GM13977 (cell line): ENCODE measurements around the gene ATG2B.

ENCODE experiments used
- DNase-seq: peaks from one replicate; pipeline ENCODE4 v3.0.0; 2012; ENCODE audit warnings: low spot score
- in situ Hi-C: fragments of 300-500 bp; cut with MboI; formaldehyde crosslinking; loops from one replicate; pipeline ENCODE4 v1.12.0; 2022; ENCODE audit warnings: low sequenced_read_pairs, low pct_unique_long_range_greater_than_20kb, mixed read lengths, inconsistent platforms; ENCODE audit not compliant: unreplicated experiment
- TF ChIP-seq, protein P1 (sequence below): IDR thresholded peaks from 2 replicates; pipeline ENCODE4 v1.5.1; 2012; ENCODE audit warnings: mild to moderate bottlenecking, control low read depth; ENCODE audit not compliant: insufficient read depth; ENCODE audit errors: extremely low read depth, missing control alignments

Gene ATG2B

DNA sequence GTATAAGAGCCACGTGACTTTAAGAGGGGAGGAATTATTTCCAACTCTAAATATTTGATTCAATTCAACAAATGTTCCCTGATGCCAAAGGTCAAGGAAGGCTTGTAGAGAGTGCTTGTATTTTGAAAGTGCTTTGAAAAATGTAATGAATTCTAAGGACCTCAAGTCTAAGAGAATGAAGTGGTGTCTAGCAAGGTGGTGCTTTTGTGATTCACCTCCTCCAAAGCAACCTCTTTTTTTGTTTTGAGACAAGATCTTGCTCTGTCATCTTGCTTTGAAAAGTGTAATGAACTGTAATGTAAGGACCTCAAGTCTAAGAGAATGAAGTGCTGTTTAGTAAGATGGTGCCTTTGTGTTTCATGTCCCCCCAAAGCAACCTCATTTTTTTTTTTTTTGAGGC, 42.5 kb upstream of the ATG2B start:
- in situ Hi-C loops, result no loop called here
- TF ChIP-seq, protein P1, sequence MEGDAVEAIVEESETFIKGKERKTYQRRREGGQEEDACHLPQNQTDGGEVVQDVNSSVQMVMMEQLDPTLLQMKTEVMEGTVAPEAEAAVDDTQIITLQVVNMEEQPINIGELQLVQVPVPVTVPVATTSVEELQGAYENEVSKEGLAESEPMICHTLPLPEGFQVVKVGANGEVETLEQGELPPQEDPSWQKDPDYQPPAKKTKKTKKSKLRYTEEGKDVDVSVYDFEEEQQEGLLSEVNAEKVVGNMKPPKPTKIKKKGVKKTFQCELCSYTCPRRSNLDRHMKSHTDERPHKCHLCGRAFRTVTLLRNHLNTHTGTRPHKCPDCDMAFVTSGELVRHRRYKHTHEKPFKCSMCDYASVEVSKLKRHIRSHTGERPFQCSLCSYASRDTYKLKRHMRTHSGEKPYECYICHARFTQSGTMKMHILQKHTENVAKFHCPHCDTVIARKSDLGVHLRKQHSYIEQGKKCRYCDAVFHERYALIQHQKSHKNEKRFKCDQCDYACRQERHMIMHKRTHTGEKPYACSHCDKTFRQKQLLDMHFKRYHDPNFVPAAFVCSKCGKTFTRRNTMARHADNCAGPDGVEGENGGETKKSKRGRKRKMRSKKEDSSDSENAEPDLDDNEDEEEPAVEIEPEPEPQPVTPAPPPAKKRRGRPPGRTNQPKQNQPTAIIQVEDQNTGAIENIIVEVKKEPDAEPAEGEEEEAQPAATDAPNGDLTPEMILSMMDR, result no peak
- no peak for DNase-seq

DNA sequence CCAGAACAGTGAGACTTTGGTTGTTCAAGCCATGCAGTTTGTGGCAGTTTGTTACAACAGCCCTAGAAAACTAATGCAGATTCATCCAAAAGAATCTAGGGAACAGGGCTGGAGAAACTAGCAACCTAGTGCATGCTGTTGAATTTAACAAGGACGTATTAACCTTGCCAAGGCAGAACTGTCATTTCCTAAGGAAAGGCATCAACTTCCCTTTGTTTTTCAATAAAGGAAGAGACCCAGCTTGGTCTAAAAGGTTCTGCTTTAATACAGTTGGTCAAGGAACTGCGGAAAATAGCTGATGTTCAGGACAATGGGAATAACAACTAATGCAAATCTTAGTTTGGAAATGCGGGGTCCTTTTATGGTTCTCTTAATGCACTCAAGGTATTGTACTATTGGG, 40.3 kb upstream of the ATG2B start:
- TF ChIP-seq, protein P1, result no peak
- no peak for DNase-seq
- in situ Hi-C loops, result no loop called here

DNA sequence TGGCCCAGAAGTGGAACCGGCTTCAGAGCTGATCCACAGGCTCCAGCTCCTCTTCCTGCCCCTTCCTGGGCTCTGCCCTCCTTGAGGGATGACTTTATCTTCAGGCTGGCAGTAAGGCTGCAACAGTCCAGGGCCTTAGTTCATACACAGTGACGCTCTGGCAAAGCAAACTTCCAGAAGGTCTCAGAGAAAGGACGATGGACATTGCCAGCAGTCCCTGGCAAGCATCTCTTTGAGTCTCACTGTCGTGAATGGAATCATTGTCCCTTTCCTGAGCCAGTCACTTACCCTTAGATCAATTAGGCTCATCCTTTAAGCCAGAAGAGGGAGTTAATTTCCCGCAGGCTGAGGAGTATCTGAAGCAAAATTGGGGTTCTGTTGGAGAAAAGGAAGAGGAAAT, 37.4 kb upstream of the ATG2B start:
- in situ Hi-C loops, result no loop called here
- TF ChIP-seq, protein P1, result no peak
- no peak for DNase-seq

DNA sequence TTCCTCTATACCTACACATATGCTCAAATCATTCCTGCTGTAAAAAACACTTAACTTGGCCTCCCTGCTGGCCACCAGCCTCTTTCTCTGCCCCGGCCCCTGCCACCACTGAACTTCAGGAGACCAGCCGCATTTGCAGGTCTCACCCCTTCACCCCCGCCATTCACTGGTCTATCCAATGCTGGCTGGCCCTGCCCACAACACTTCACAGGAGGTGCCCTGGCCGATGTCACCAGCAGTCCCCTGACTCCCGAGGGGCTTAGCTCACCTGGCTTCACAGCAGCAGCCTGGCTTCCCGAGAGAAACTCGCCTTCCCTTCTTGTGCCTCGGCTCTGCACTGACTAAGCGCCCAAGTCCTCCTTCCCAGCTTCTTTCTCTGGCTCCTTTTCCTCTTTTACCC, 36.3 kb upstream of the ATG2B start:
- in situ Hi-C loops, result no loop called here
- TF ChIP-seq, protein P1, result no peak
- no peak for DNase-seq

DNA sequence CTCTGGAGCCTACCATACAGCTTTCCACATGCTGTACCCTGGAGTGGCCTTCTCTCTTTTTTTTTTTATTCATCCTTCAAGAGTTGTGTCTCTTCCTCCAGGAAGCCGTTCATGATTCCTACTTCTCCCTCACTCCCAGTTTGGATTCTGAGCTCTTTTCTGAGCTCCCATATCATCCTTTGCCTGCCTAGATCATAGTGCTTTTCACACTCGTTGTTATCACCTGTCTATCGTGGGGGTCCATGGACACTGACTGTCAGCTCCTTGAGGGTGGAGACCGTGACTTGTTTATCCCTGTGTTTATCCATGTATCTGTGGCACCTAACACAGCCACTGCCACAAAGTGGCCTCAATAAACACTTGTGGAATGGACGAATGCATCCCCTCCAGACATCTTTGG, 35.8 kb upstream of the ATG2B start:
- in situ Hi-C loops, result no loop called here
- DNase-seq, result no peak
- TF ChIP-seq, protein P1, result no peak

DNA sequence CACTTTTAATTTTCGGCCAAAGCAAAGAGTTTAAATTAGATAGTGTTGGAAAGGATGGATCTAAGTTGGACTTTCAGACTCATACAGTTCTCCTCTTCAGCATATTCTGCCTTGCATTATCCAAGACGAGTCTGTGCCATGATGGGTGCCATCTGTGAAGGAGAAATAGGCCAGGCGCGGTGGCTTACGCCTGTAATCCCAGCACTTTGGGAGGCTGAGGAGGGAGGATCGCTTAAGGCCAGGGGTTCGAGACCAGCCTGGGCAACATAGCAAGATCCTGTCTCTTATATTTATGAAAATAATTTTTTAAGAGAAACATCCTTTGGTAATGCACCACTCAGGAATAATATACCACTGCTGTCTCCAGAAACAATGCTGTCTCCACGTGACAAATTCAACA, 35.3 kb upstream of the ATG2B start:
- no peak for DNase-seq
- TF ChIP-seq, protein P1, result no peak
- in situ Hi-C loops, result no loop called here

DNA sequence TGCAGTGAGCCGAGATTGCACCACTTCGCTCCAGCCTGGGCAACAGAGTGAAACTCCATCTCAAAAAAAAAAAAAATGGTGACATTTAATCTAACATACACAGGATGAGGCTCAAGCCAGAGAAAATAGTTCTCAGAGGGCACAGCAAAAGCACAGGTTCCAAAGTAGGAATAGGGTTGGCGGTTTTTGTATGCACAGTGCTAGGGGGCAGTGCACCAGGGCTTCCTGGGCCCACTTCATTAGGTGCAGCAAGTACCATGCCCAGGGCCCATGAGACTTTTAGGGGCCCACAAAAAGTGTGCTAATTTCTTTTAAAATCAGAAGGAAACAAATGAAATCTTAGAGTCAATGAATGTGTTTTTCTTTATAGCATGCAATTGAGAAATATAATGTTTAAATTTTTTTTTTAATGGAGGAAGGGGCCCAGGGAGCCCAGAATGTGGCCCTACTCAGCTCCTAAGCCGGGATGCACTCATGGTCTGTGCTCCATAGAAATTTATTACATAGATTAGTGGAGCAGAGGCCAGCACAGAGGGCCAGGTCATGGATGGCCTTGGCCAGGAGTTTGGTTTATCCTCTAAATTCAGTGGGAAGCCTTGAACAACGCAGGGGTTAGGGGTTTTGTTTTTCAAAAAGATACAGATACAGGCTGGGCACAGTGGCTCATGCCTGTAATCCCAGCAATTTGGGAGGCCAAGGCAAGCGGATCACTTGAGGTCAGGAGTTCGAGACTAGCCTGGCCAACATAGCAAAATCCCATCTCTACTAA, 31.1 kb upstream of the ATG2B start:
- no peak for DNase-seq
- TF ChIP-seq, protein P1, result no peak
- in situ Hi-C loops, result no loop called here
